Stimulated activated CD4-positive, alpha-beta T cell treated with anti-CD3 and anti-CD28 coated beads, TNF-alpha, amount 100 ng/mL, for 1 hour (primary cell): ENCODE data around the gene HELT.

Experiments
- DNase-seq, 3 donors: peaks; one replicate each; pipeline ENCODE4 v3.0.0-alpha.2; 2020; ENCODE audit warnings: low read depth in 3 of 3, low spot score in 1 of 3

Gene HELT

GRCh38 chr4:185003596-185004351, 14.5 kb upstream of the HELT start:
- DNase-seq: no peak

GRCh38 chr4:185004562-185005218, 13.6 kb upstream of the HELT start:
- DNase-seq: no peak

- DNase-seq: peak; percentile 38 to 69 (median 42)
Observed at GRCh38 chr4:185005219-185005819, 13.0 kb upstream of the HELT start.

- DNase-seq: no peak
Observed at GRCh38 chr4:185011408-185011807, 6.9 kb upstream of the HELT start.

GRCh38 chr4:185013417-185014125, 4.7 kb upstream of the HELT start:
- DNase-seq: no peak

GRCh38 chr4:185015108-185015507, 3.2 kb upstream of the HELT start:
- no peak for DNase-seq

- no peak for DNase-seq
Observed at GRCh38 chr4:185016101-185016940, 2.0 kb upstream of the HELT start.

- DNase-seq: no peak
Observed at GRCh38 chr4:185016946-185017758, 1.1 kb upstream of the HELT start.

GRCh38 chr4:185018834-185019455, 655 bp downstream of the HELT start:
- DNase-seq: no peak

GRCh38 chr4:185019456-185020292, 1.4 kb downstream of the HELT start:
- no peak for DNase-seq

GRCh38 chr4:185020293-185020808, 2.1 kb downstream of the HELT start:
- DNase-seq: no peak

- DNase-seq: no peak
Observed at GRCh38 chr4:185020863-185021761, 2.8 kb downstream of the HELT start.

GRCh38 chr4:185023471-185023870, 5.2 kb downstream of the HELT start:
- no peak for DNase-seq

- DNase-seq: no peak
Observed at GRCh38 chr4:185028625-185029024, 10.3 kb downstream of the HELT start.

GRCh38 chr4:185031611-185032010, 13.3 kb downstream of the HELT start:
- no peak for DNase-seq

- no peak for DNase-seq
Observed at GRCh38 chr4:185033072-185033471, 14.8 kb downstream of the HELT start.

- DNase-seq: no peak
Observed at GRCh38 chr4:185033950-185034349, 15.7 kb downstream of the HELT start.
